IPS-18a (cell line): ENCODE data around the gene INSRR.

Experiments
- H3K27ac ChIP-seq: one replicate; pipeline ENCODE4 v1.5.1; 2013; ENCODE audit warnings: low read length
- H3K27me3 ChIP-seq: one replicate; pipeline ENCODE4 v1.6.1; 2013; ENCODE audit warnings: mild to moderate bottlenecking, low read length; ENCODE audit not compliant: control insufficient read depth, insufficient read depth
- H3K36me3 ChIP-seq: one replicate; pipeline ENCODE4 v1.6.1; 2013; ENCODE audit warnings: low read depth, low read length; ENCODE audit not compliant: control insufficient read depth
- H3K4me1 ChIP-seq: one replicate; pipeline ENCODE4 v1.6.1; 2013; ENCODE audit warnings: low read depth, low read length; ENCODE audit not compliant: control insufficient read depth
- H3K4me3 ChIP-seq: one replicate; pipeline ENCODE4 v1.5.1; 2013; ENCODE audit warnings: low read length
- H3K9ac ChIP-seq: one replicate; pipeline ENCODE4 v1.6.1; 2013; ENCODE audit warnings: mild to moderate bottlenecking, low read length, moderate library complexity
- H3K9me3 ChIP-seq: one replicate; pipeline ENCODE4 v1.6.1; 2013; ENCODE audit warnings: low read depth, low read length; ENCODE audit not compliant: control insufficient read depth

The INSRR gene

GRCh38 chr1:156881101-156881500 is 22.2 kb upstream of the INSRR start:
- Histone ChIP-seq H3K4me3 (no peak overlapping the region), H3K27me3 (peaks cover 58% of the 10 kb centered on the region), H3K36me3 (no peaks in the 10 kb centered on the region), H3K27ac (no peak overlapping the region), H3K4me1 (peaks cover 8% of the 10 kb centered on the region), H3K9ac (no peak overlapping the region), H3K9me3 (no peaks in the 10 kb centered on the region)

GRCh38 chr1:156880473-156880872 is 21.6 kb upstream of the INSRR start:
- Histone ChIP-seq H3K4me3 (no peak overlapping the region), H3K9me3 (no peaks in the 10 kb centered on the region), H3K4me1 (peaks cover 8% of the 10 kb centered on the region), H3K9ac (no peak overlapping the region), H3K27me3 (peaks cover 58% of the 10 kb centered on the region), H3K36me3 (no peaks in the 10 kb centered on the region), H3K27ac (no peak overlapping the region)

GRCh38 chr1:156879876-156880275 is 21.0 kb upstream of the INSRR start:
- Histone ChIP-seq H3K27me3 (peaks cover 53% of the 10 kb centered on the region), H3K4me1 (peaks cover 8% of the 10 kb centered on the region), H3K9me3 (no peaks in the 10 kb centered on the region), H3K36me3 (no peaks in the 10 kb centered on the region), H3K9ac (no peak overlapping the region), H3K4me3 (no peak overlapping the region), H3K27ac (no peak overlapping the region)

- Histone ChIP-seq H3K36me3 (no peaks in the 10 kb centered on the region), H3K27ac (no peak overlapping the region), H3K4me1 (peaks cover 4% of the 10 kb centered on the region), H3K27me3 (peaks cover 38% of the 10 kb centered on the region), H3K4me3 (no peak overlapping the region), H3K9ac (no peak overlapping the region), H3K9me3 (no peaks in the 10 kb centered on the region)
These were observed 18.7 kb upstream of the INSRR start for GRCh38 chr1:156877433-156878170.

GRCh38 chr1:156876281-156876680 is 17.4 kb upstream of the INSRR start:
- no peak overlapping the region for H3K4me3 ChIP-seq
- H3K27me3 ChIP-seq = peaks cover 34% of the 10 kb centered on the region
- peaks cover 4% of the 10 kb centered on the region for H3K4me1 ChIP-seq
- no peak overlapping the region for H3K9ac ChIP-seq
- no peaks in the 10 kb centered on the region for H3K9me3 ChIP-seq
- no peak overlapping the region for H3K27ac ChIP-seq
- no peaks in the 10 kb centered on the region for H3K36me3 ChIP-seq

- Histone ChIP-seq H3K4me3 (no peak overlapping the region), H3K9ac (no peak overlapping the region)
These were observed 16.4 kb upstream of the INSRR start for GRCh38 chr1:156875341-156875615.

GRCh38 chr1:156874572-156875340 is 15.8 kb upstream of the INSRR start:
- Histone ChIP-seq H3K36me3 (no peaks in the 10 kb centered on the region), H3K9me3 (no peaks in the 10 kb centered on the region), H3K4me1 (peaks cover 4% of the 10 kb centered on the region), H3K27me3 (peaks cover 38% of the 10 kb centered on the region), H3K27ac (no peak overlapping the region), H3K9ac (no peak overlapping the region), H3K4me3 (no peak overlapping the region)

More at GRCh38 chr1:156875341-156875615, 16.4 kb upstream of the INSRR start:
- Histone ChIP-seq H3K4me1 (peaks cover 4% of the 10 kb centered on the region), H3K27ac (no peak overlapping the region), H3K27me3 (peaks cover 38% of the 10 kb centered on the region), H3K36me3 (no peaks in the 10 kb centered on the region), H3K9me3 (no peaks in the 10 kb centered on the region)

GRCh38 chr1:156874142-156874541 is 15.2 kb upstream of the INSRR start:
- no peaks in the 10 kb centered on the region for H3K36me3 ChIP-seq
- H3K4me3 ChIP-seq = no peak overlapping the region
- H3K9ac ChIP-seq = no peak overlapping the region
- no peaks in the 10 kb centered on the region for H3K9me3 ChIP-seq
- H3K27ac ChIP-seq = no peak overlapping the region
- peaks cover 4% of the 10 kb centered on the region for H3K4me1 ChIP-seq
- H3K27me3 ChIP-seq = peaks cover 38% of the 10 kb centered on the region

GRCh38 chr1:156873659-156874058 is 14.7 kb upstream of the INSRR start:
- Histone ChIP-seq H3K36me3 (no peaks in the 10 kb centered on the region), H3K9ac (no peak overlapping the region), H3K27me3 (peaks cover 34% of the 10 kb centered on the region), H3K4me3 (no peak overlapping the region), H3K4me1 (peaks cover 4% of the 10 kb centered on the region), H3K27ac (no peak overlapping the region), H3K9me3 (no peaks in the 10 kb centered on the region)

GRCh38 chr1:156869455-156869854 is 10.5 kb upstream of the INSRR start:
- H3K27me3 ChIP-seq = peaks cover 3% of the 10 kb centered on the region
- no peaks in the 10 kb centered on the region for H3K36me3 ChIP-seq
- no peak overlapping the region for H3K9ac ChIP-seq

GRCh38 chr1:156868341-156868740 is 9.4 kb upstream of the INSRR start:
- H3K27ac ChIP-seq = no peak overlapping the region
- H3K27me3 ChIP-seq = peaks cover 13% of the 10 kb centered on the region
- no peak overlapping the region for H3K4me3 ChIP-seq
- H3K4me1 ChIP-seq = peaks cover 6% of the 10 kb centered on the region
- H3K36me3 ChIP-seq = no peaks in the 10 kb centered on the region
- no peak overlapping the region for H3K9ac ChIP-seq
- H3K9me3 ChIP-seq = no peaks in the 10 kb centered on the region

More at GRCh38 chr1:156869455-156869854, 10.5 kb upstream of the INSRR start:
- no peaks in the 10 kb centered on the region for H3K9me3 ChIP-seq
- H3K27ac ChIP-seq = no peak overlapping the region
- peaks cover 6% of the 10 kb centered on the region for H3K4me1 ChIP-seq
- H3K4me3 ChIP-seq = no peak overlapping the region
